GM13976 (cell line): ENCODE measurements around the gene SLC4A3.

Experiments
- DNase-seq: peaks from one replicate; pipeline ENCODE4 v3.0.0; 2012; ENCODE audit warnings: low spot score
- CTCF ChIP-seq: IDR thresholded peaks from 2 replicates; pipeline ENCODE4 v1.5.1; 2012; ENCODE audit warnings: borderline replicate concordance, mild to moderate bottlenecking; ENCODE audit not compliant: insufficient read depth; ENCODE audit errors: extremely low read depth, missing control alignments, control extremely low read depth
- in situ Hi-C: fragments of 300-500 bp; cut with MboI; formaldehyde crosslinking; loops from one replicate; pipeline ENCODE4 v1.12.0; 2022; ENCODE audit warnings: low sequenced_read_pairs, mixed read lengths, inconsistent platforms; ENCODE audit not compliant: unreplicated experiment

Gene SLC4A3

GRCh38 chr2:219641390-219642068 is 14.1 kb downstream of the SLC4A3 start:
- DNase-seq, result no peak
- no peak for TF ChIP-seq CTCF
- in situ Hi-C loops, result no loop called here

GRCh38 chr2:219642069-219642454 is 14.6 kb downstream of the SLC4A3 start:
- TF ChIP-seq CTCF, result no peak
- no peak for DNase-seq
- in situ Hi-C loops, result no loop called here

DNA sequence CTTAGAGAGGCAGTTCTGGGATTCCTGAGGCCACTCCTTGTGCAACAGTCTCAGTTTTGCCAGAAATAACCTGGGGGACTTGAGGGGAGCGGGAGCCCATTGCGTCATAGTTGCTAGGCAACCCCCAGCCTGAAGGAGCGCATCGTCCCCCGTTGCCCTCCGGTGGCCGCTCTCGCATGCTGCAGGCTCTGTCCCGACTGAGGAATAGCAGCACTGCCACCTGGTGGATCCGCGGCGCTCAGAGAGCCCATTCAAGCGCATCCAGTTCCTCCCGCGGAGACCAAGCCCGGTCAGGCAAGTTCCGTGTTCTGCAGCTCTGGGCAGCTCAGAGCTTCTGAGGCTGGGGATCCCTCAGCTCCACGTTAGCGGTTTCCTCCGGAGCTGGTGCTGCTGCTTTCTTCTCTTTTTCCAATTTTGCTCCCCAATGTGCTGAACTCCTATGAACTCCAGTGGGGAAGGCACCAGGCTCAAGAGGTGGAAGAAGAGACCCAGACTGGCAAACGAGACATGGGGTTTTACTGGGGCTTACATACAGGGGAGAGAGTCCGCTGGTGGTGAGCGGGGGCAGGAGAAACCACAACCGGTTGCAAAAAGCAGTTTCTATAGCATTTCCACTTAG is 15.1 kb downstream of the SLC4A3 start:
- peak; percentile 95 for DNase-seq
- in situ Hi-C loops, result no loop called here
- peak; percentile 97 for TF ChIP-seq CTCF

- DNase-seq, result no peak
- TF ChIP-seq CTCF, result no peak
- in situ Hi-C loops, result no loop called here
Measured at GRCh38 chr2:219643084-219643473, 15.6 kb downstream of the SLC4A3 start.

DNA sequence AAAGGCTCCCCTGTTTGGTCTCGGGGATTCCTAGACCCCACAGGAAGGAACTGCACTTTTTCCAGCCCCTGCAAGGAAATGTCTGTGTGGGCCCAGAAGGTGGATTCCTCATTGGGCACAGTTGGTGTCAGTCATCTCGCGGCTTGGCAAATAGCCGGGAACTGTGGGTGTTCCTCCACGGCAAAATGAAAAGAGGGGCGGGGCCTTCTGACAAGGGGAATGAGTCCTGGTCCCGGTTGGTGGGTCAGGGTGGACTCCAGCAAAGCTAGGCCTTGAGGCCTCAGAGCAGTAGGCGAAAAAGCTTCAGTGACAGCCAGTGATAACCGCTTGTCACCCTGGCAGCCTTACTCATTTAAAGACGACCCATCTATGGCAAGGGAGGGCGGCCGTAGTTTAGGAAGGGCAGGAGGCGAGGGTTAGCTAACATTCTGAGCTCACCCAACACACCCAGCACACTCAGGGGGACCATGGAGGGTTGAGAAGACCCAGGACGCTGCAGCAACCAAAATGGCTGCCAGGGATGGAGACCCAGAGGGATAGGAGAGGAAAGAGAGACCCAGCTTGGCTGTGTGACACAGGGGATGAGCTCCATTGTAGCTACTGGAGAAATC is 16.5 kb downstream of the SLC4A3 start:
- DNase-seq, result no peak
- no peak for TF ChIP-seq CTCF
- in situ Hi-C loops, result no loop called here

DNA sequence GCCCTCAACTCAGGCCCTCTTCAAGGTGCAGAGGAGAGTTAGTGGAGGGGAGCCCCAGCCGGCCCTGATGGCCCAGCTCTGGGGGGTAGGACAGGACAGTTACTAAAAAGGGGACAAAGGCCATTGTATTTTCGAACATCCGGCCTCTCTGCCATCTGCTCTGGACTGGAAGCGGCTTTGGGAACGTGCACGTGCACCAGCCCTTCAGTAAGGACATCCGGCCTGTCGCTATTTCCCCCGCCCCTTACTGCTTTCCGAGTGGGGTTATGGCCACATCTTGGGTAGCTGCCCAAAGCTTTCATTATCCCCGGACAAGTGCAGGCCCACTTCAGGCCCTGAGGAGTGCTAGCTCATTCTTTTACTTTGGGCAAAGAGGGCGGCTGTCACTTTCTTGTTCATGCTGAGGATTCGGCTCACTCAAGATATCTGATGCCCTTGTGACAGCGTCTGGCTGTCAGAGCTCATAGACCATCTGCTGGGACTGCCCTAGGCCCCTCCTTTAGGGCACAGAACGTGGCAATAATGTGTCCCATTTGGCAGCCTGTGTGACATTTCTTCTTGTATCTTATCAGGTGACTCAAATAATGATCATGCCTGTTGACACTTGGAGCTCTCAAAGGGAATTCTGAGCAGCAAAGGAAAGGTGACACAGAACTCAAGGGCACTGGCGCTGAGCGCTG is 17.5 kb downstream of the SLC4A3 start:
- in situ Hi-C loops, result no loop called here
- no peak for TF ChIP-seq CTCF
- DNase-seq, result no peak
